Gastrocnemius medialis (tissue), 4 donors: ENCODE data around the gene NLGN4Y.

Experiments
- CTCF ChIP-seq, 5 experiments: fragments of 450-650 bp in 3 of 5; fragments of 200-600 bp in 2 of 5; sonication (generic) in 2 of 5; IDR thresholded peaks in 4 of 5; conservative IDR thresholded peaks in 1 of 5; 1 replicate in 4 of 5; 2 replicates in 1 of 5; pipeline ENCODE4 v1.5.1; 2016 to 2019; ENCODE audit warnings: antibody characterized with exemption in 5 of 5, mild to moderate bottlenecking in 3 of 5, moderate library complexity in 3 of 5
- POLR2A ChIP-seq, 2 donors: fragments of 450-650 bp; IDR thresholded peaks; one replicate each; pipeline ENCODE4 v1.6.1; 2017; ENCODE audit warnings: antibody characterized with exemption in 2 of 2, mild to moderate bottlenecking in 2 of 2, moderate library complexity in 2 of 2

DNA sequence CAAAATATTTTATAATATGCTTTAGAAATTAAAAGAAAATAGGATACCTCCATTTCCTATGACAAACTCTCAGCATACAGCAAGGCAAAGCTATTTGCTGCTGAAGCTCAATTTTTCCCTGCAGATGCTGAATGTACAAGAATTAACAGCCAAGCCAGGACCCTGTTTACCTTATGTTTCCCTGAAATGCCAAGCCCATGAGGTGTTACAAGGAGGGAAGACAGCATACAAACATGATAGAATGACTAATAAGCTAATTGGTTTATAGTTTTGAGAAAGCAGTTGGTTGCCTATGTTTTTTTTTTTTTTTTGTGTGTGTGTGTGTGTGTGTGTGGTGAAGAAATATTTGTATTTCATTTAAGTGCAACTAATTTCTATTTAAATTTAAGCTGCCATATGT, 113.2 kb downstream of the NLGN4Y start:
- no peak for TF ChIP-seq CTCF (IDR thresholded peaks at IDR 0.05 in 4 of 5, conservative IDR thresholded peaks at IDR 0.05 in 1 of 5)
- TF ChIP-seq POLR2A (IDR thresholded peaks at IDR 0.05): no peak
